Inflammatory macrophage treated with lipopolysaccharide for 4 hours (primary cell): ENCODE data around the gene ZKSCAN5.
"Not testable (repeated sequence)": the region's sequence is repeated elsewhere in the genome, so short reads cannot be mapped to it uniquely, and the experiment has no call there.

Source experiments
- DNase-seq: peaks from one replicate; pipeline ENCODE4 v3.0.0-alpha.2; 2020

ZKSCAN5 gene

GRCh38 chr7:99498546-99498944, 5.9 kb upstream of the ZKSCAN5 start:
- no peak for DNase-seq

- peak; percentile 52 for DNase-seq
These were observed 5.1 kb upstream of the ZKSCAN5 start for GRCh38 chr7:99499371-99499720.

GRCh38 chr7:99499721-99500636, 4.5 kb upstream of the ZKSCAN5 start, which contains the start of gene ZNF394:
TSS of gene ZNF394 (minus strand) at chr7:99500281. CDS start at chr7:99500093, 188 bp downstream.
- DNase-seq, result peak; percentile 93

- DNase-seq, result no peak
These were observed 3.8 kb upstream of the ZKSCAN5 start for GRCh38 chr7:99500637-99501009.

- peak; percentile 7 for DNase-seq
These were observed 3.2 kb upstream of the ZKSCAN5 start for GRCh38 chr7:99501236-99501635.

- no peak for DNase-seq
These were observed 220 bp upstream of the ZKSCAN5 start for GRCh38 chr7:99504281-99504602.

GRCh38 chr7:99505324-99505662, 831 bp downstream of the ZKSCAN5 start:
- no peak for DNase-seq

- peak; percentile 80 for DNase-seq
These were observed 9.6 kb downstream of the ZKSCAN5 start for GRCh38 chr7:99514050-99514449.

- DNase-seq, result no peak
These were observed 16.9 kb downstream of the ZKSCAN5 start for GRCh38 chr7:99521399-99521798.

- peak; percentile 40 for DNase-seq
These were observed 21.4 kb downstream of the ZKSCAN5 start for GRCh38 chr7:99525713-99526440.

GRCh38 chr7:99531354-99531765, 26.9 kb downstream of the ZKSCAN5 start:
- DNase-seq, result no peak

GRCh38 chr7:99535667-99536066, 31.2 kb downstream of the ZKSCAN5 start:
- no peak for DNase-seq

- no peak for DNase-seq
These were observed 34.9 kb downstream of the ZKSCAN5 start for GRCh38 chr7:99539213-99539811.

GRCh38 chr7:99540542-99540941, 36.1 kb downstream of the ZKSCAN5 start:
- no peak for DNase-seq

- no peak for DNase-seq
These were observed 36.8 kb downstream of the ZKSCAN5 start for GRCh38 chr7:99541212-99541611.

GRCh38 chr7:99543081-99543671, 38.7 kb downstream of the ZKSCAN5 start:
- DNase-seq, result no peak

- no peak for DNase-seq
These were observed 39.5 kb downstream of the ZKSCAN5 start for GRCh38 chr7:99543916-99544315.

GRCh38 chr7:99545308-99545707, 40.8 kb downstream of the ZKSCAN5 start:
- not testable (repeated sequence) for DNase-seq

- not testable (repeated sequence) for DNase-seq
These were observed 45.1 kb downstream of the ZKSCAN5 start for GRCh38 chr7:99549545-99549944.

GRCh38 chr7:99551334-99551733, 46.9 kb downstream of the ZKSCAN5 start:
- no peak for DNase-seq

GRCh38 chr7:99551767-99552463, 47.5 kb downstream of the ZKSCAN5 start, which contains the start of gene FAM200A:
TSS of gene FAM200A (minus strand) at chr7:99552114. CDS start at chr7:99548407, 3,707 bp downstream.
- DNase-seq, result peak; percentile 92

- DNase-seq, result no peak
These were observed 48.6 kb downstream of the ZKSCAN5 start for GRCh38 chr7:99553039-99553438.

GRCh38 chr7:99554939-99555338, 50.5 kb downstream of the ZKSCAN5 start:
- peak; percentile 67 for DNase-seq
